DMS114 treated with DMSO at 0.1 percent for 48 hours (cell line): ENCODE measurements around the gene NT5DC2.

Experiments
- DNase-seq: peaks from one replicate; lab custom pipeline; 2025; ENCODE audit not compliant: unreplicated experiment; lab: John Stamatoyannopoulos, UW

Gene NT5DC2

DNA sequence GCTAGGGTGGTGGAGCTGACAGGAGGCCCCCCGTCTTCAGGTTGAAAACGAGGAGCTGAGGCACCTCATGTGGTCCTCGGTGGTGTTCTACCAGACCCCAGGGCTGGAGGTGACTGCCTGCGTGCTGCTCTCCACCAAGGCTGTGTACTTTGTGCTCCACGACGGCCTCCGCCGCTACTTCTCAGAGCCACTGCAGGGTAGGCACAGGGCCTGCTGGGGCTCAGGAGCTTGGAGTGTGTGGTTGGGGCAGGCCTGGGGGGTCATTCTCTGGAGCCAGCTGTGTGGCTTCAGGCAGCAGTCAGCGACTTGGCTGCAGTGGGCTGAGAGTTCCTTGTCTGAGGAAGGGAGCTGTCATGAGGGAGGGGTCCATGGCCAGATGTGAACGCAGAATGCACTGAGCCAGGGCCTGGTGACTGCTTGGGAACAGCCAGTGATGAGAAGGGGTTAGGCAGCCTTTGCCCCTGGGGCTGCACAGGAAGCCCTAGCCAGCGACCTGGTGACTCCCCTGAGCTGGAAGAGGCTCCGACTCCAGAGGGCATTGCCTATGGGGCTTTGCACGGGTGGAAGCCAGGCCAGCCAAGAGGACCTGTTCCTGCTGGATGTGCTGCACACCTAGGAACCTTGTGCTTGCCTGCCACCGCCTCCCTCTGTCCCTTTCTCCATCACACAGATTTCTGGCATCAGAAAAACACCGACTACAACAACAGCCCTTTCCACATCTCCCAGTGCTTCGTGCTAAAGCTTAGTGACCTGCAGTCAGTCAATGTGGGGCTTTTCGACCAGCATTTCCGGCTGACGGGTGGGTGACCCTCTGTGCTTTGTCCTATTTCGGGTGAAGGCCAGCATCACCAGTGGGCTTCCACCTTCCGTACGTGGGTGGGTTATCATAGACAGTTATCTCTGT lies 43.4 kb downstream of the NT5DC2 start:
- no peak for DNase-seq

DNA sequence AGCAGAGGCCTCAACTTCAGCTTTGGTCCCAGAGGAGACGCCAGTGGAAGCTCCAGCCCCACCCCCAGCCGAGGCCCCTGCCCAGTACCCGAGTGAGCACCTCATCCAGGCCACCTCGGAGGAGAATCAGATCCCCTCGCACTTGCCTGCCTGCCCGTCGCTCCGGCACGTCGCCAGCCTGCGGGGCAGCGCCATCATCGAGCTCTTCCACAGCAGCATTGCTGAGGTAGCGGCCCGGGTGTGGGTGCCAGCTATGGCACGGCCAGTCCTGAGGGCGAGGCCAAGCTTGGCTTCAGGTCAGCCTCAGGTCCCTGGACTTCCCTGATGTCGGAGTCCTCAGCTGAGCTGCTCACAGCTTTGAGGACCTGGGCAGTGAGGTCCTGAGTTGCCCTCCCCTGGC lies 44.2 kb downstream of the NT5DC2 start:
- no peak for DNase-seq

DNA sequence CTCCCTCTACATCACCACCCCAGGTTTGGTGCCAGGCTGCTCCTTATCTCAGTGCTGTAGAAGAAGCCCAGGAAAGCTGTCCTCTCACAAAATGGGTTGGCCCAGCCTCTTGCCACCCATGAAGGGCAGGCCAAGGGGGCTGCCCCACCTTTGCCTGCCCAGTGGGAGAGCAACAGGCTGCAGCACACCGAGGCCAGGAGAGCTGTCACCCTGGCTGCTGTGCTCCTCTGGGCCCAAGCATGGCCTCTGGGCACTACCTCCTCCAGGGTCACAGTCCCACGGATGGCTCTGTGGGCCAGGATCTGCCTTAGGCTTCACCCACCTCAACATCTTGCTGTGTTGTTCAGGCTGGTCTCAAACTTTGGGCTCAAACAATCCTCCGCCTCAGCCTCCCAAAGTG lies 44.9 kb downstream of the NT5DC2 start:
- DNase-seq: no peak

DNA sequence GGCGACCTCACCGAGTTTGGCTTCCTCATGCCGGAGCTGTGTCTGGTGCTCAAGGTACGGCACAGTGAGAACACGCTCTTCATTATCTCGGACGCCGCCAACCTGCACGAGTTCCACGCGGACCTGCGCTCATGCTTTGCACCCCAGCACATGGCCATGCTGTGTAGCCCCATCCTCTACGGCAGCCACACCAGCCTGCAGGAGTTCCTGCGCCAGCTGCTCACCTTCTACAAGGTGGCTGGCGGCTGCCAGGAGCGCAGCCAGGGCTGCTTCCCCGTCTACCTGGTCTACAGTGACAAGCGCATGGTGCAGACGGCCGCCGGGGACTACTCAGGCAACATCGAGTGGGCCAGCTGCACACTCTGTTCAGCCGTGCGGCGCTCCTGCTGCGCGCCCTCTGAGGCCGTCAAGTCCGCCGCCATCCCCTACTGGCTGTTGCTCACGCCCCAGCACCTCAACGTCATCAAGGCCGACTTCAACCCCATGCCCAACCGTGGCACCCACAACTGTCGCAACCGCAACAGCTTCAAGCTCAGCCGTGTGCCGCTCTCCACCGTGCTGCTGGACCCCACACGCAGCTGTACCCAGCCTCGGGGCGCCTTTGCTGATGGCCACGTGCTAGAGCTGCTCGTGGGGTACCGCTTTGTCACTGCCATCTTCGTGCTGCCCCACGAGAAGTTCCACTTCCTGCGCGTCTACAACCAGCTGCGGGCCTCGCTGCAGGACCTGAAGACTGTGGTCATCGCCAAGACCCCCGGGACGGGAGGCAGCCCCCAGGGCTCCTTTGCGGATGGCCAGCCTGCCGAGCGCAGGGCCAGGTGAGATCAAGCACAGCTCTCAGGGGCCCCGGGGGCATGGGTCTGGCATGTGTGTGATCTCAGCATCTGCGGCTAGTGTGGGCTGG lies 45.6 kb downstream of the NT5DC2 start:
- no peak for DNase-seq

DNA sequence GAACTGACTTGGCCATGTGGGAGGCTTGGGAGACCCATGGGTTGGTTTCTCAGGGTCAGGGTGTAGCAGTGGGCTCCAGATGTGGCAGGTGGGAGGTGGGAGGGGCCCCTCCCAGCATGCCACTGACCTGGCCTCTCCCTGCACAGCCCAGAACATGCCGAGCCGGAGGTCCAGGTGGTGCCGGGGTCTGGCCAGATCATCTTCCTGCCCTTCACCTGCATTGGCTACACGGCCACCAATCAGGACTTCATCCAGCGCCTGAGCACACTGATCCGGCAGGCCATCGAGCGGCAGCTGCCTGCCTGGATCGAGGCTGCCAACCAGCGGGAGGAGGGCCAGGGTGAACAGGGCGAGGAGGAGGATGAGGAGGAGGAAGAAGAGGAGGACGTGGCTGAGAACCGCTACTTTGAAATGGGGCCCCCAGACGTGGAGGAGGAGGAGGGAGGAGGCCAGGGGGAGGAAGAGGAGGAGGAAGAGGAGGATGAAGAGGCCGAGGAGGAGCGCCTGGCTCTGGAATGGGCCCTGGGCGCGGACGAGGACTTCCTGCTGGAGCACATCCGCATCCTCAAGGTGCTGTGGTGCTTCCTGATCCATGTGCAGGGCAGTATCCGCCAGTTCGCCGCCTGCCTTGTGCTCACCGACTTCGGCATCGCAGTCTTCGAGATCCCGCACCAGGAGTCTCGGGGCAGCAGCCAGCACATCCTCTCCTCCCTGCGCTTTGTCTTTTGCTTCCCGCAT lies 46.4 kb downstream of the NT5DC2 start:
- no peak for DNase-seq

DNA sequence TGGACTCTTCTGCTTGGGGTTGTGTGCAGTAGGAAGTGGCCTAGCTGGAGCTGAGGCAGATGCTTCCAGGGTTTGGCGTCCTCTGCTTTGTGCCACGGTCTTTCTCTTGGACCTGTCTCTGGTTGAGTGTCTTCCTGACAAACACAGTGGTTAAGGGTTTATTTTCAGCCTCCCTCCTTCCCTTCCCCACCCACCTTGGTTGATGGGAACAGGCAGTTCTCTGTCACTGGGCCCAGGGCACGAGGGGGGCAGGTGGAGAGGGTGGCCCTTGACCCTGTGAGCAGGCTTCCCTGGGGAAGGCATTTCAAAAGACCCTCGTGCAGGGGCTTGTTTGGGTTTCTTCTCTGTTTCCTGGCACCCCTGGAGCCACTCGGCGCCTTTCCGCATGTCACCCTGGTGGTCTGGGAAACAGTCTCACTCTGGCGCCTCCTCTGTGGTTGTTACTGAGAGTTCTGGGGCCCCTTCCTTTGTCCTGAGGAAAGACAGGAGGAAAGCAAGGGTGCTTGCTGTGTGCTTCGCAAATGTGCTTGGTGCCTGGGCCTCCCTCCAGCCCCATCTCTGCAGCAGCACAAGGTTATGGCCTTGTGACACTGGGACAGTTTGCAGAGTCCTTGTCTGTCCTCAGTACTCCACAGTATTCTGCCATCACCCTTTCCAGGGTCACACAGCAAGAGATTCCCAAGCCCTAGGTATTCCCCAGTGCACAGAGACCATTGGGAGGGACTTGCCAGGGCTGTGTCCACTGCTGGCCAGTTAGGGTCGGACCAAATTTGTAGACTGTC lies 48.8 kb downstream of the NT5DC2 start:
- DNase-seq: no peak

DNA sequence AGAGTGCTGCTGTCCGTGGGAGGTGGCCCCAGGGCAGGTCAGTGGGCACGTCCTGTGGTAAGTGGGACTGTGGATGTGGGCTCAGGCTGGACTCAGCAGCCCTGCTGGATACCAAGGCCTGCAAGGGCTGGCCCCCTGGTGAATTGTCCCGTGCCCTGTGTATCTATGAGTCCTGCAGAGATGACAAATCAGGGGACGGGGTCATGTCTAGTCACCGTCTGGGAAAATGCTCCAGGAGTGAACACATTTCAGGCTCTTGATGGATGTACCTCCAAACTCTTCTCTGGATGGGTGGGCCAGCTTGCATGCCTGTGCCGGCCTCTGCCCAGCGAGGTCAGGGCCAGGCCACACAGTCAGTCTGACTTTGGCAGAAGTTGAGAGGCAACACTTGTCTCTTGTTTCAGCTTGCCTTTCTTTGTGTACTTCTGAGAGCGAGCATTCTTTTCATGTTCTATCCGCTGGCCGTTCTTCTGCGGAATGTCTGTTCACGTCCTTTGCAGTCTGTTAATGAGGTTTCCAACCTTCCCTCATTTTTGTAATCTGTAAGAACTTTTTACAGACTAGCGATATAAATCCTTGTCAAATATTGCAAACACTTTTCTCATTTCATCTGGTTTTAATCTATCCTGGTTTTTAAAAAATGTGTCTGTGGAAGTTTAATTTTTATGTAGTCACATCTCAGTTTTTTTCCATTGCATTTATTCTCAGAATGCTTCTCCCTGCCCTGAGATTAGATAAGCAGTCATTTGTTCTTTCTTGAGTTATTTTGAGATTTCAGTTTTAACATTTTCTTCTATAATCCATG lies 49.9 kb downstream of the NT5DC2 start:
- no peak for DNase-seq

DNA sequence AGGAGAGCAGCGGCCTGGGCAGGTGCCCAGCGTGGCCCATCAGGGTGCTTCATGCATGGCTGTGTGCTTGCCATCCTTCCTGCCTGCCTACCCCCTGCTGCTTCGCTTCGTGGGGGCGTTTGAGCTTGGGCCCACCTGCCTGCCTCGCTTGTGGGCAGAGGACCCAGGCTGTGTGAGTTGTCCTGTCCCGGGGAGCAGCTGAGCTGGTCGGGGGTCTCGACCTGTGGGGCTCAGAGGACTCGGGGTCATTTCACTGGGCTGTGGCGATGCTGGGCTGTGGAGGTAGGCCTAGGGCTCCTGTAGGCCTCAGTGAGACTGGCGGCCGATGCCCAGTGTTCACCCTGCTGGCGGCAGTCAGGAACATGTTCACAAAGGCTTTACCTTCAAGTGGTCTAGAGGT lies 50.6 kb downstream of the NT5DC2 start:
- no peak for DNase-seq

DNA sequence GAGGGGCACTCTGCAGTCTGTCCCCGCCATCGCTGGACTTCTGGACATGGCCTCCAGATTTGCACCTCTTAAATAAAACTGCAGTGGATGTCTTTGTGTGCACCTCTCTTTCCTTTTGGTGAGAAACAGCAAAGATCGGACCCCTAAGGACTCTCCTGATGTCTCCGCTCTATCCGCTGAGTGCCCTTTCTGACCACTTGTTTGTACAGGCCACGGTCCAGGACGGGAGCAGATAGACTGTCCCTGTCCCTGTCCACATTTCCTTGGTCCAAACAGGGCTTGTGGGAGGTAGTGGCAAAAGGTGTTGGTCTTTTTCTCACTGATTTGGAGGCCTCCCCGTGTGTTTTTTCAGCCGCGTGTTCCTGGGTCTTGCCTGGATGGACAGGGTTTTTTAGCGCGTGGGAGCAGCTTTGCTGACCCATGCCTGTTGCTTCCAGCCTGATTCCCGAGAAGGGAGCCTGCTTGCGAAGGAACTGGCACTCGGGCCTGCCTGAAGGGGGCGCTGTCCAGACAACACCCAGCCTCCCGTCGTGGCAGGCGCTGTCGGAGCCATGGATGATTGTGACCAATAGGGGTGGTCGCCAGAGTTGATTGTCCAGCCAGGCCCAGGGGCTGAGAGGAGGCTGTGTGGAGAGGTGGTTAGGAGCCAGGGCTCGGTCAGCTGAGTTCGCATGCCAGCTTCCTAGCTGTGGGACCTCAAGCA lies 51.7 kb downstream of the NT5DC2 start:
- DNase-seq: no peak

DNA sequence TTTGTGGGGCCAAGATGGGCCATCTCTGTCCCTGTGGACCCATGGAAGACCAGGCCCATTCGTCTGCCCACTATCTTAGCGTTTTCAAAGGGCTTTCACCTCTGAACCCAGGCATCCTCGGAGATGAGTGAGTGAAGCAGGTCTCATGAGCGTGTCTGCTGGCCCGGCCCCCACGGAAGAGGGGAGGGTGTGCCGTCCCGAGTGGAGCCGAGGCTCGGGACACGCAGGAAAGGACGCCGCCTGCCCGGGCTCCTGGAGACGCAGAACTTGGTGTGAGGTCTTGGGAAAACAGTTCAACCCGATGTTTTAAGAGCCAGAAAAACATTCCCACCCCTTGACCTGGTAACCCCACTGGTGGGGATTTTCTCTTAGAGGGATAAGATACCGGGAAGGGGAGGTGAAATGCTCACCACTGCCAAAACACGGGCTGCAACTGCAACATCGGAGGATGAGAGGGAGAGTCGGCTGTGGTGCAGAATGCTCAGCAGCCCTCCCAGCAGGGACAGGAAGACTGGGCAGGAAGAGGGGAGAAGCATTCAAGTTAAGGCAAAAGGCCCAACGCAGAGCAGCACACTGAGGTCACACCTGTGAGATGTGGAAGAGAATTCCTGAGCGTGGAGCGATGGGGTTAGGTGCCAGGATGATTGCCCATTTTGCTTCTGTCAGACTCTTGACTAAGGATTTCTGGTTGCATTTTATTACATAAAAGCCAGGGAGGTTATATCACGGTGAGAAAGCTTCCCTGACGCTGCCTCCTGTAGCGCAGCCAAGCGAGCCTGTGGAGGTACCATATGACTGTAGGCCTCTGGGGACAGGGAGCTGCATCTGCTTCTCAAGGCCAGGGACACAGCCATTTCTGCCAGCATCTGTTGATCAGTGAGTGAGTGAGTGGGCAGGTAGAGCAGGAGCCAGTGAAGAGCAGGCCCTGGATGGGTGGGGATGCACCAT lies 52.6 kb downstream of the NT5DC2 start:
- no peak for DNase-seq

DNA sequence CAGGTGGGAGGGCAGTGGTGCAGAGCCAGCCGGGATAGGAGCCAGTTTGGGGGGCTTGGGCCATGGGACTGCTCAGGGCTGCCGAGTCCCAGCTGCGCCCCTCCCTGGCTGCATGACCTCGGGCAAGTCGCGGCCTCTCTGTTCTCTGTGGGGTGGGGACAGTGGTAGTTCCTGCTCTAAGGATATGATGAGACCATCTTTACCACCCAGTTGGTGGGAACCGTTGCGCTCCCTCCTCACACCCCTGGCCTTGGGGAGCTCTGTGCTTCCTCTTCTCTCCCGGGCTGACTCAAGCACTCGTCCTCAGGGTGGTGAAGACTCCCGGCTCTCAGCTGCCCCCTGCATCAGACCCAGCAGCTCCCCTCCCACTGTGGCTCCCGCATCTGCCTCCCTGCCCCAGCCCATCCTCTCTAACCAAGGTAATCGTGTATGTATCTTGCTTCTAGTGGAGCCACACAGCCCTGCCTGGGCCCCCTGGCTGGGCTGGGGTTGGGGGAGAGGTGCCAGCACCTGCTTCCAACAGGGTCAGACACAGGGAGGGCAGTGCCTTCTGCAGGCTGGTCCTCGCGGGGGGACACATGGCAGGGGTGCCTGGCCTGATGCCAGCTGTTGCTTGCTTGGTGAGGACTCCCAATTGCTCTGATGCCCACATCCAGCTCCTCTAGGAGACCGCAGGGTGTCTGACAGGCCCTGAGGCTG lies 53.6 kb downstream of the NT5DC2 start:
- DNase-seq: no peak

DNA sequence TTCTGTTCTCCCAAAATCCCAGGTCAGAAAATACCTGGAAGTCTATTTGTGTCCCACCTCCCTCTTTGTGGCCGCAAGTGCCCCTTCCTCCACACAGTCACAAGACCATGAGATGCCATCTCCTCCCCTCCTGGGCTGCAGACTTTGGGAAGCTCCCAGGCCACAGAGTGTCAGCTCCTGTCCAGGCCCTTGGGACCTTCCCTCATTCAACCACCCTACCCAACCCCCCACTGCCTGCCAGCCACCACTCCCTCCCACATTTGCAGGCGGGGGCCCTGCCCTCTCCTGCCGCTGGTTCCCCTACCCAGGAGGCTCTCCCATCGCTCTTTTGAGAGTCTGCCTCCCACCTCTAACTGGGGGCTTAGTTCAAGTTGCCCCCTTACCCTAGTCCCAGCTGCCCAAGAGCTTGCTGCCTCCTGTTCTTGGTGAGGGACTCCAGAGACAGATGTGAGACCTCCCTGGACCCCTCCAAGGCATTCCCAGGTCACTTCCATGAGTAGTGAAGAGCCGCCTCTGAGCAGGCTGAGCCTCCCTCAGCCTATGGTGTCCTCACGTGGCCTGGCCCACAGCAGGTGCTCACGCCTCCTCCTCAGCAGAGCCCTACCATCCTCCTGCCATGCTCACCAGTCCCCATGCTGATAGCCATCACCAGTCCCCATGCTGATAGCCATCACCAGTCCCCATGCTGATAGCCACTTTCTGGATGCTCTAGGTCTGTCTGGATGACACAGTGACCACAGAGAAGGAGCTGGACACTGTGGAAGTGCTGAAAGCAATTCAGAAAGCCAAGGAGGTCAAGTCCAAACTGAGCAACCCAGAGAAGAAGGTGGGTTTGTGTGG lies 54.4 kb downstream of the NT5DC2 start:
- DNase-seq: no peak

DNA sequence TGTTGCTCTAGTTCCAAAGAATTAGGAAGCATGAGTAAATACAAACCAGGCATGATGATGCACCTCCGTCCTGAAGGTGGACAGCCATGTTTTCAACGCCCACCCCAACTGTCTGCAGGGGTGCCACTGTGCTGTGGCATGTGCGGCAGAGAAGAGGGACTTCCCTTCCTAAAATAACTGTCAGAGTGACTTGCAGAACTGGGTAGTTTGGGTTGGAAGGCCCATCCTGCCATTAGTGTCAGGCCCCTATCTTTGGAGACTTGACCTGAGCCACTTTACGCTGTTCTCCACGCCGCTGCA lies 55.9 kb downstream of the NT5DC2 start:
- no peak for DNase-seq

DNA sequence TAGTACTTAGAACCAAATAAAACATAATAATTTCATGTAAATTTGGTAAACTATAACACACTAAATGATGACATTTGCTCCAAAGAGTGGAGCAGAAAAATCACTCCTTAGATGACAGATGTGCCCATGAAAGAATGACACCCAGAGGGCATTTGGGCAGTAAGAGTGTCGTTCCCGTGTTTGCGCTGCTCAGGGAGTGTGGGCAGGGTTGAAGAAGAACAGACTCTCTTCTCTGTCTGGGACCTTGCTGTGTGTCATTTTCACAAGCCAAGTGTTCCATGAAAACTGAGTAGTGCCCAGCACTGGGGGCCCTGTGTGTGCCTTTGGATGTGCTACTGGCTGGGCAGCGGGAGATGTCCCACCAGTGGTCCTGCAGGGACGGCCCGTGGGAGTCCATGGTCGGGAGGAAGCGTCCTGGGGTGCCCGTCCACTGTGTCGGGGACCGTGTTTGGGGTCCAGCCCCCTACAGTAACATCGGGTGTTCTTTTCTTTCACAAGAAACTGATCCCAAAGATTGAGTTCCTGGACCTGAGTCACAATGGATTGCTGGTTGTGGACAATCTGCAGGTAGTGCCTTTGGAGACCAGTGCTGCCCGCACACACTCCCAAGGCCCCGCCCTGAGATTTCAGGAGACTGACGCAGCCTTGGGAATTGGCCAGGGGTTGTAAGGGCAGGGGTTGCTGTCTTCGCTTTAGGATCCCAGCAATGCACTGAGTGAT lies 56.4 kb downstream of the NT5DC2 start:
- no peak for DNase-seq
